ENCODE data around the gene CNNM1.

CNNM1 gene

GRCh38 chr10:99403674-99404073 lies 74.5 kb downstream of the CNNM1 start:
- Histone ChIP-seq H3K9me3 (ENCODE audit: control insufficient read depth, low read length) (no peaks in the 10 kb centered on the region), H3K4me1 (ENCODE audit: control insufficient read depth, insufficient read depth, low read length, poor library complexity, severe bottlenecking) (no peaks in the 10 kb centered on the region), H3K27me3 (replicated peaks; ENCODE audit: control insufficient read depth, insufficient read depth, low read length, poor library complexity, severe bottlenecking) (no peaks in the 10 kb centered on the region), H3K27ac (ENCODE audit: insufficient read depth, low read length, poor library complexity, severe bottlenecking) (no peak overlapping the region), H3K4me3 (ENCODE audit: insufficient read depth, low read depth, low read length, poor library complexity, severe bottlenecking) (no peak overlapping the region), H3K36me3 (ENCODE audit: control insufficient read depth, insufficient read depth, low read length) (peaks cover 49% of the 10 kb centered on the region)
- no peak for DNase-seq

GRCh38 chr10:99406149-99406548 lies 77.0 kb downstream of the CNNM1 start:
- Histone ChIP-seq H3K36me3 (ENCODE audit: control insufficient read depth, insufficient read depth, low read length) (peaks cover 49% of the 10 kb centered on the region), H3K27ac (ENCODE audit: insufficient read depth, low read length, poor library complexity, severe bottlenecking) (no peak overlapping the region), H3K4me1 (ENCODE audit: control insufficient read depth, insufficient read depth, low read length, poor library complexity, severe bottlenecking) (no peaks in the 10 kb centered on the region)

GRCh38 chr10:99410146-99410545 lies 81.0 kb downstream of the CNNM1 start:
- Histone ChIP-seq H3K4me1 (ENCODE audit: control insufficient read depth, insufficient read depth, low read length, poor library complexity, severe bottlenecking) (no peaks in the 10 kb centered on the region), H3K27me3 (replicated peaks; ENCODE audit: control insufficient read depth, insufficient read depth, low read length, poor library complexity, severe bottlenecking) (no peaks in the 10 kb centered on the region), H3K4me3 (ENCODE audit: insufficient read depth, low read depth, low read length, poor library complexity, severe bottlenecking) (no peak overlapping the region), H3K27ac (ENCODE audit: insufficient read depth, low read length, poor library complexity, severe bottlenecking) (no peak overlapping the region), H3K36me3 (ENCODE audit: control insufficient read depth, insufficient read depth, low read length) (peaks cover 18% of the 10 kb centered on the region), H3K9me3 (ENCODE audit: control insufficient read depth, low read length) (no peaks in the 10 kb centered on the region)
- DNase-seq: no peak

More at GRCh38 chr10:99406149-99406548, 77.0 kb downstream of the CNNM1 start:
- Histone ChIP-seq H3K27me3 (replicated peaks; ENCODE audit: control insufficient read depth, insufficient read depth, low read length, poor library complexity, severe bottlenecking) (no peaks in the 10 kb centered on the region), H3K9me3 (ENCODE audit: control insufficient read depth, low read length) (no peaks in the 10 kb centered on the region), H3K4me3 (ENCODE audit: insufficient read depth, low read depth, low read length, poor library complexity, severe bottlenecking) (no peak overlapping the region)
- DNase-seq: no peak

- Histone ChIP-seq H3K36me3 (ENCODE audit: control insufficient read depth, insufficient read depth, low read length) (peaks cover 12% of the 10 kb centered on the region), H3K4me3 (ENCODE audit: insufficient read depth, low read depth, low read length, poor library complexity, severe bottlenecking) (no peak overlapping the region), H3K4me1 (ENCODE audit: control insufficient read depth, insufficient read depth, low read length, poor library complexity, severe bottlenecking) (no peaks in the 10 kb centered on the region), H3K27me3 (replicated peaks; ENCODE audit: control insufficient read depth, insufficient read depth, low read length, poor library complexity, severe bottlenecking) (no peaks in the 10 kb centered on the region), H3K9me3 (ENCODE audit: control insufficient read depth, low read length) (no peaks in the 10 kb centered on the region), H3K27ac (ENCODE audit: insufficient read depth, low read length, poor library complexity, severe bottlenecking) (no peak overlapping the region)
- no peak for DNase-seq
Observed at GRCh38 chr10:99410876-99411275, 81.7 kb downstream of the CNNM1 start.

- Histone ChIP-seq H3K4me3 (ENCODE audit: insufficient read depth, low read depth, low read length, poor library complexity, severe bottlenecking) (no peak overlapping the region), H3K36me3 (ENCODE audit: control insufficient read depth, insufficient read depth, low read length) (peaks cover 6% of the 10 kb centered on the region), H3K9me3 (ENCODE audit: control insufficient read depth, low read length) (no peaks in the 10 kb centered on the region), H3K4me1 (ENCODE audit: control insufficient read depth, insufficient read depth, low read length, poor library complexity, severe bottlenecking) (no peaks in the 10 kb centered on the region), H3K27ac (ENCODE audit: insufficient read depth, low read length, poor library complexity, severe bottlenecking) (no peak overlapping the region), H3K27me3 (replicated peaks; ENCODE audit: control insufficient read depth, insufficient read depth, low read length, poor library complexity, severe bottlenecking) (no peaks in the 10 kb centered on the region)
- DNase-seq: no peak
Observed at GRCh38 chr10:99411546-99411945, 82.4 kb downstream of the CNNM1 start.

- no peaks in the 10 kb centered on the region for H3K27me3 ChIP-seq (replicated peaks; ENCODE audit: control insufficient read depth, insufficient read depth, low read length, poor library complexity, severe bottlenecking)
- no peaks in the 10 kb centered on the region for H3K9me3 ChIP-seq (ENCODE audit: control insufficient read depth, low read length)
- H3K4me3 ChIP-seq (ENCODE audit: insufficient read depth, low read depth, low read length, poor library complexity, severe bottlenecking): no peak overlapping the region
- peaks cover under 1% of the 10 kb centered on the region for H3K36me3 ChIP-seq (ENCODE audit: control insufficient read depth, insufficient read depth, low read length)
- H3K4me1 ChIP-seq (ENCODE audit: control insufficient read depth, insufficient read depth, low read length, poor library complexity, severe bottlenecking): no peaks in the 10 kb centered on the region
- no peak overlapping the region for H3K27ac ChIP-seq (ENCODE audit: insufficient read depth, low read length, poor library complexity, severe bottlenecking)
- DNase-seq: no peak
Observed at GRCh38 chr10:99412099-99412498, 82.9 kb downstream of the CNNM1 start.

GRCh38 chr10:99418910-99419624 lies 89.9 kb downstream of the CNNM1 start:
- Histone ChIP-seq H3K9me3 (ENCODE audit: control insufficient read depth, low read length) (no peaks in the 10 kb centered on the region), H3K4me1 (ENCODE audit: control insufficient read depth, insufficient read depth, low read length, poor library complexity, severe bottlenecking) (no peaks in the 10 kb centered on the region), H3K4me3 (ENCODE audit: insufficient read depth, low read depth, low read length, poor library complexity, severe bottlenecking) (no peak overlapping the region), H3K36me3 (ENCODE audit: control insufficient read depth, insufficient read depth, low read length) (peaks cover 5% of the 10 kb centered on the region), H3K27me3 (replicated peaks; ENCODE audit: control insufficient read depth, insufficient read depth, low read length, poor library complexity, severe bottlenecking) (no peaks in the 10 kb centered on the region), H3K27ac (ENCODE audit: insufficient read depth, low read length, poor library complexity, severe bottlenecking) (no peak overlapping the region)
- no peak for DNase-seq

- Histone ChIP-seq H3K4me3 (ENCODE audit: insufficient read depth, low read depth, low read length, poor library complexity, severe bottlenecking) (no peak overlapping the region), H3K27me3 (replicated peaks; ENCODE audit: control insufficient read depth, insufficient read depth, low read length, poor library complexity, severe bottlenecking) (no peaks in the 10 kb centered on the region), H3K36me3 (ENCODE audit: control insufficient read depth, insufficient read depth, low read length) (peaks cover 5% of the 10 kb centered on the region), H3K27ac (ENCODE audit: insufficient read depth, low read length, poor library complexity, severe bottlenecking) (no peak overlapping the region), H3K4me1 (ENCODE audit: control insufficient read depth, insufficient read depth, low read length, poor library complexity, severe bottlenecking) (no peaks in the 10 kb centered on the region), H3K9me3 (ENCODE audit: control insufficient read depth, low read length) (no peaks in the 10 kb centered on the region)
- no peak for DNase-seq
Observed at GRCh38 chr10:99419688-99420087, 90.5 kb downstream of the CNNM1 start.

- DNase-seq: no peak
- H3K4me3 ChIP-seq (ENCODE audit: insufficient read depth, low read depth, low read length, poor library complexity, severe bottlenecking): no peak overlapping the region
- H3K4me1 ChIP-seq (ENCODE audit: control insufficient read depth, insufficient read depth, low read length, poor library complexity, severe bottlenecking): no peaks in the 10 kb centered on the region
- H3K27me3 ChIP-seq (replicated peaks; ENCODE audit: control insufficient read depth, insufficient read depth, low read length, poor library complexity, severe bottlenecking): no peaks in the 10 kb centered on the region
- H3K9me3 ChIP-seq (ENCODE audit: control insufficient read depth, low read length): no peaks in the 10 kb centered on the region
- no peak overlapping the region for H3K27ac ChIP-seq (ENCODE audit: insufficient read depth, low read length, poor library complexity, severe bottlenecking)
- peaks cover 5% of the 10 kb centered on the region for H3K36me3 ChIP-seq (ENCODE audit: control insufficient read depth, insufficient read depth, low read length)
Observed at GRCh38 chr10:99421233-99421739, 92.1 kb downstream of the CNNM1 start.

- Histone ChIP-seq H3K36me3 (ENCODE audit: control insufficient read depth, insufficient read depth, low read length) (peaks cover 5% of the 10 kb centered on the region), H3K4me3 (ENCODE audit: insufficient read depth, low read depth, low read length, poor library complexity, severe bottlenecking) (no peak overlapping the region), H3K27me3 (replicated peaks; ENCODE audit: control insufficient read depth, insufficient read depth, low read length, poor library complexity, severe bottlenecking) (no peaks in the 10 kb centered on the region), H3K4me1 (ENCODE audit: control insufficient read depth, insufficient read depth, low read length, poor library complexity, severe bottlenecking) (no peaks in the 10 kb centered on the region), H3K9me3 (ENCODE audit: control insufficient read depth, low read length) (no peaks in the 10 kb centered on the region), H3K27ac (ENCODE audit: insufficient read depth, low read length, poor library complexity, severe bottlenecking) (no peak overlapping the region)
- no peak for DNase-seq
Observed at GRCh38 chr10:99422529-99423096, 93.5 kb downstream of the CNNM1 start.
